HepG2 (cell line): ENCODE data around the gene PLXNA4. TPM values are rescaled to one million over a fixed set of nuclear protein-coding genes. Genes with fewer than 3 reads are reported as not detected.

ENCODE experiments used
- ATAC-seq: fragments of 200-7000 bp; cut with Tn5 transposase; 3 replicates; pipeline ENCODE4 v1.9.1; 2020; ENCODE audit warnings: mild to moderate bottlenecking, moderate library complexity
- BruUV-seq: library from RNA; stranded (reverse); fragments of 400-500 nt; replicated peaks from 2 replicates; lab custom pipeline; 2021; lab: Mats Ljungman, UMichigan
- CTCF ChIA-PET: fragments of 300-600 bp; formaldehyde crosslinking; extraction: SDS; loops from one replicate; lab custom pipeline; 2021; ENCODE audit warnings: low total read pairs, inconsistent platforms, low intra/inter-chr PET ratio; lab: Yijun Ruan, JAX
- POLR2A ChIA-PET: fragments of 350-600 bp; sonication (Branson Sonifier 250); formaldehyde crosslinking; loops from one replicate; lab custom pipeline; 2020; ENCODE audit warnings: antibody characterized with exemption, inconsistent platforms; lab: Yijun Ruan, JAX
- DNase-seq: peaks from one replicate; pipeline ENCODE4 v3.0.0-alpha.2; 2015; ENCODE audit warnings: low spot score
- FAIRE-seq: peaks from 3 replicates; lab custom pipeline; 2011; peaks lifted over from hg19 to GRCh38; lab: Jason Lieb, UNC
- H2AFZ ChIP-seq: one replicate; pipeline ENCODE4 v1.6.1; 2011; ENCODE audit warnings: low read length, inconsistent platforms
- H3K27ac ChIP-seq: fragments of 300-600 bp; 3 replicates; pipeline ENCODE4 v1.8.0; 2011; ENCODE audit warnings: mixed run types, mild to moderate bottlenecking, mixed read lengths, low read length, inconsistent platforms; ENCODE audit not compliant: insufficient read depth; ENCODE audit errors: extremely low read length
- H3K27me3 ChIP-seq, 2 experiments: fragments of 200-600 bp in 1 of 2; 2 replicates in 1 of 2; 3 replicates in 1 of 2; pipeline versions ENCODE4 v1.6.0 to v1.8.0; 2011; ENCODE audit warnings: low read length in 2 of 2, mild to moderate bottlenecking in 2 of 2, moderate library complexity in 2 of 2, inconsistent platforms in 1 of 2; ENCODE audit not compliant: insufficient read depth in 2 of 2, control insufficient read depth in 1 of 2
- H3K36me3 ChIP-seq, 2 experiments: fragments of 200-600 bp in 1 of 2; replicated peaks in 1 of 2; 2 replicates in 1 of 2; 3 replicates in 1 of 2; pipeline versions ENCODE4 v1.5.1 to v1.8.0; 2011; ENCODE audit warnings: low read length in 2 of 2, inconsistent platforms in 1 of 2; ENCODE audit not compliant: insufficient read depth in 2 of 2, control insufficient read depth in 1 of 2
- H3K4me1 ChIP-seq: 2 replicates; pipeline ENCODE4 v1.5.1; 2012; ENCODE audit warnings: low read length, inconsistent platforms; ENCODE audit not compliant: insufficient read depth
- H3K4me2 ChIP-seq: 2 replicates; pipeline ENCODE4 v1.6.0; 2011; ENCODE audit warnings: low read depth, low read length, inconsistent platforms
- H3K4me3 ChIP-seq, 3 experiments: fragments of 200-600 bp in 1 of 3; sonication (generic), shearing (Covaris generic) in 1 of 3; replicated peaks in 1 of 3; 2 replicates each; pipeline ENCODE4 v1.5.1; 2011 to 2016; ENCODE audit warnings: low read length in 3 of 3, inconsistent platforms in 2 of 3, low read depth in 2 of 3, mild to moderate bottlenecking in 2 of 3, control low read depth in 1 of 3, mixed read lengths in 1 of 3; ENCODE audit not compliant: insufficient read depth in 1 of 3
- H3K79me2 ChIP-seq: one replicate; pipeline ENCODE4 v1.6.1; 2011; ENCODE audit warnings: low read length, inconsistent platforms; ENCODE audit not compliant: insufficient read depth
- H3K9ac ChIP-seq: 2 replicates; pipeline ENCODE4 v1.6.0; 2011; ENCODE audit warnings: mild to moderate bottlenecking, low read depth, low read length, inconsistent platforms; ENCODE audit not compliant: insufficient read depth
- H3K9me3 ChIP-seq: 2 replicates; pipeline ENCODE4 v1.5.1; 2012; ENCODE audit warnings: mild to moderate bottlenecking, low read length
- H4K20me1 ChIP-seq: 2 replicates; pipeline ENCODE4 v1.6.0; 2011; ENCODE audit warnings: inconsistent platforms, mild to moderate bottlenecking, low read length, moderate library complexity; ENCODE audit not compliant: insufficient read depth
- ATF7-NPFF ChIP-seq: sonication (generic); formaldehyde crosslinking; IDR thresholded peaks from 2 replicates; pipeline ENCODE4 v1.8.1; 2023; ENCODE audit warnings: mild to moderate bottlenecking, low read depth, missing genetic modification reagents, moderate library complexity
- FLYWCH1 ChIP-seq: sonication (generic); formaldehyde crosslinking; IDR thresholded peaks from 2 replicates; pipeline ENCODE4 v1.8.1; 2023; ENCODE audit warnings: mild to moderate bottlenecking, missing genetic modification reagents
- KLF11 ChIP-seq: IDR thresholded peaks from 2 replicates; pipeline ENCODE4 v1.6.1; 2016; ENCODE audit warnings: missing compliant biosample characterization
- SMARCE1 ChIP-seq: fragments of 450-650 bp; IDR thresholded peaks from 2 replicates; pipeline ENCODE4 v1.6.1; 2017; ENCODE audit warnings: borderline replicate concordance
- ZNF224 ChIP-seq: sonication (generic); formaldehyde crosslinking; IDR thresholded peaks from 2 replicates; pipeline ENCODE4 v1.5.0; 2020; ENCODE audit warnings: mild to moderate bottlenecking, missing genetic modification reagents
- ZNF317 ChIP-seq: sonication (generic); formaldehyde crosslinking; IDR thresholded peaks from 2 replicates; pipeline ENCODE4 v1.5.0; 2020; ENCODE audit warnings: mild to moderate bottlenecking, missing genetic modification reagents
- ZNF546 ChIP-seq: sonication (generic); formaldehyde crosslinking; conservative IDR thresholded peaks from 2 replicates; pipeline ENCODE4 v1.8.1; 2023; ENCODE audit warnings: mild to moderate bottlenecking, missing genetic modification reagents
- WGBS: methylation state at CpG from one replicate; pipeline ENCODE4 v1.1.6; 2017; ENCODE audit warnings: low lambda C conversion rate; 5-methylcytosine and 5-hydroxymethylcytosine counted together
- in situ Hi-C: cut with HindIII; loops from 2 replicates; pipeline ENCODE4 v1.10.0; 2017; ENCODE audit warnings: low pct_unique_long_range_greater_than_20kb; ENCODE audit not compliant: extremely low pct_ligation_motif_present
- intact Hi-C: fragments of 100-400 bp; cut with micrococcal nuclease; formaldehyde crosslinking; loops from one replicate; pipeline ENCODE4 v1.10.0; 2022; ENCODE audit not compliant: unreplicated experiment
- polyA plus RNA-seq, 8 experiments: library from polyadenylated mRNA; depleted of rRNA in 3 of 8; stranded (reverse) in 7 of 8; unstranded in 1 of 8; fragments of >200 nt; fragmentation: Illumina TruSeq in 4 of 8; extraction: Trizol in 4 of 8; gene quantifications; 2 replicates each; pipeline versions ENCODE4 v1.2.1 to v1.2.3, GENCODE V29; 2011 to 2016; ENCODE audit warnings: low read depth in 4 of 8, missing spikeins in 1 of 8, mixed read lengths in 1 of 8; ENCODE audit not compliant: insufficient read depth in 1 of 8
- total RNA-seq, 5 experiments: library from RNA; depleted of rRNA; stranded (reverse); fragments of >200 nt; fragmentation: Illumina TruSeq; extraction: Trizol; gene quantifications; 2 replicates each; pipeline ENCODE4 v1.2.3, GENCODE V29; 2016; ENCODE audit warnings: low read depth in 1 of 5
- TF ChIP-seq, protein P1 (sequence below): sonication (generic); formaldehyde crosslinking; IDR thresholded peaks from 2 replicates; pipeline ENCODE4 v1.5.1; 2020; ENCODE audit warnings: missing genetic modification reagents, mild to moderate bottlenecking, borderline replicate concordance

PLXNA4 gene
- total and polyA plus RNA-seq, 2 of the 13 experiments (the other 11 are each of a cell fraction or from before 2014, with no cell fraction given) = 0.01 to 0.04 TPM

- TF ChIP-seq ZNF317 = no peak
These were observed 457.6 kb downstream of the PLXNA4 start (continued) for GRCh38 chr7:132118641-132119040.

- TF ChIP-seq ZNF224 (CRISPR knock-in tag) (no peak), ATF7-NPFF (CRISPR knock-in tag) (no peak), ZNF546 (CRISPR knock-in tag) (no peak), FLYWCH1 (no peak), SMARCE1 (no peak), KLF11 (CRISPR knock-in tag) (no peak)
- TF ChIP-seq, protein P1, sequence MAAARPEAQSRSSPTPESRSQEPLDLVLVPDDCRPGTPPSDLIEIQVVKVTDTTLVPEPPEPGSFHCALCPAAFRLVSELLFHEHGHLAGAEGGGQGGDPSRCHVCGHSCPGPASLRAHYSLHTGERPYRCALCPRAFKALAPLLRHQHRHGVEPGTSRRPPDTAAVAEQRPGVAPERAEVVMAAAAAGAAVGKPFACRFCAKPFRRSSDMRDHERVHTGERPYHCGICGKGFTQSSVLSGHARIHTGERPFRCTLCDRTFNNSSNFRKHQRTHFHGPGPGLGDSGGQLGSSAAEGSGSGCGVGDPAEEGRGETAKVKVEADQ (CRISPR knock-in tag) = no peak
- TF ChIP-seq, all 625 proteins: peak for 0
- WGBS = 0% methylated on average over 6 of the region's 6 CpGs
- in situ Hi-C loops (no loop called here), intact Hi-C loops (no loop called here)
- H3K4me1 ChIP-seq = no peaks in the 10 kb centered on the region
- H3K9me3 ChIP-seq = no peaks in the 10 kb centered on the region
- DNase-seq (no peak), ATAC-seq (no peak), FAIRE-seq (no peak)
- H3K4me3 ChIP-seq = no peak overlapping the region
- ChIA-PET CTCF (no interaction called here), POLR2A (no interaction called here)
- no peaks in the 10 kb centered on the region for H4K20me1 ChIP-seq
- no TSS peak for BruUV-seq
- peaks cover 0 to 7% of the 10 kb centered on the region in 2 experiments; a peak in 2 of 5 replicates for H3K27me3 ChIP-seq
- H3K9ac ChIP-seq = no peak overlapping the region
- no peaks in the 10 kb centered on the region for H3K79me2 ChIP-seq
- no peak overlapping the region for H2AFZ ChIP-seq
- H3K36me3 ChIP-seq = no peaks in the 10 kb centered on the region
- no peak overlapping the region for H3K4me2 ChIP-seq
- H3K27ac ChIP-seq = no peak overlapping the region
These were observed 458.6 kb downstream of the PLXNA4 start for GRCh38 chr7:132117636-132118035.
